Esophagus (tissue), 2 donors: ENCODE data around the gene FIGNL2. TPM values are rescaled to one million over a fixed set of nuclear protein-coding genes. Genes with fewer than 3 reads are reported as not detected.
A peak's percentile ranks its signal among the peaks of the same experiment; 100 is the strongest.

Source experiments
- H3K27ac ChIP-seq, 2 donors: one replicate each; pipeline ENCODE4 v1.5.1; 2013; ENCODE audit warnings: low read depth in 2 of 2, mild to moderate bottlenecking in 2 of 2, inconsistent platforms in 1 of 2, low read length in 1 of 2, moderate library complexity in 1 of 2
- H3K27me3 ChIP-seq, 2 donors: one replicate each; pipeline ENCODE4 v1.6.1; 2013; ENCODE audit warnings: low read length in 2 of 2, control low read depth in 1 of 2, mild to moderate bottlenecking in 1 of 2; ENCODE audit not compliant: insufficient read depth in 2 of 2, control insufficient read depth in 1 of 2
- H3K36me3 ChIP-seq, 2 donors: one replicate each; pipeline ENCODE4 v1.6.1; 2013; ENCODE audit warnings: low read length in 1 of 2; ENCODE audit not compliant: control insufficient read depth in 2 of 2, insufficient read depth in 2 of 2
- H3K4me1 ChIP-seq, 2 donors: one replicate each; pipeline ENCODE4 v1.6.1; 2013; ENCODE audit warnings: low read length in 1 of 2; ENCODE audit not compliant: control insufficient read depth in 2 of 2, insufficient read depth in 2 of 2
- H3K4me3 ChIP-seq, 2 donors: one replicate each; pipeline ENCODE4 v1.5.1; 2013; ENCODE audit warnings: low read length in 2 of 2, mild to moderate bottlenecking in 2 of 2, low read depth in 1 of 2, moderate library complexity in 1 of 2
- H3K9me3 ChIP-seq, 2 donors: one replicate each; pipeline ENCODE4 v1.6.1; 2013; ENCODE audit warnings: mild to moderate bottlenecking in 2 of 2, low read depth in 1 of 2, low read length in 1 of 2, moderate library complexity in 1 of 2; ENCODE audit not compliant: control insufficient read depth in 2 of 2, insufficient read depth in 1 of 2
- WGBS, 2 donors: extraction: QIAGEN DNeasy Blood & Tissue Kit; methylation state at CpG; one replicate each; pipeline ENCODE4 v1.1.7; 2013; 5-methylcytosine and 5-hydroxymethylcytosine counted together
- polyA plus RNA-seq, 2 donors: library from polyadenylated mRNA; stranded (reverse); fragments of 200-250 nt; gene quantifications; one replicate each; pipeline ENCODE4 v1.2.3, GENCODE V29; 2013
- donor health status: healthy with polysubstance abuse.
- donor health status: Bipolar disorder and iron deficiency.

The FIGNL2 gene
- polyA plus RNA-seq, 2 donors = 0.06 to 0.08 TPM

GRCh38 chr12:51863933-51864832, 15.7 kb upstream of the FIGNL2 start:
- H3K9me3 ChIP-seq = peaks cover 0 to 2% of the 10 kb centered on the region in 2 donors
- peaks cover 0 to 4% of the 10 kb centered on the region in 2 donors for H3K4me1 ChIP-seq
- 12 to 13% methylated on average over 52 to 53 of the region's 53 CpGs for WGBS, 2 donors
- peak overlapping the region in 1 of 2 donors; percentile 19 for H3K4me3 ChIP-seq
- H3K36me3 ChIP-seq = no peaks in the 10 kb centered on the region
- peaks cover 0 to 4% of the 10 kb centered on the region in 2 donors for H3K27me3 ChIP-seq
- no peak overlapping the region for H3K27ac ChIP-seq

- H3K27ac ChIP-seq = no peak overlapping the region
- no peaks in the 10 kb centered on the region for H3K9me3 ChIP-seq
- WGBS, 2 donors = 32% methylated on average over 16 to 17 of the region's 17 CpGs
- no peak overlapping the region for H3K4me3 ChIP-seq
- no peaks in the 10 kb centered on the region for H3K27me3 ChIP-seq
- H3K36me3 ChIP-seq = no peaks in the 10 kb centered on the region
- no peaks in the 10 kb centered on the region for H3K4me1 ChIP-seq
These were observed 14.9 kb upstream of the FIGNL2 start for GRCh38 chr12:51863363-51863932.

GRCh38 chr12:51862947-51863346, 14.4 kb upstream of the FIGNL2 start:
- 81 to 83% methylated on average over 4 of the region's 4 CpGs for WGBS, 2 donors
- no peaks in the 10 kb centered on the region for H3K9me3 ChIP-seq
- no peak overlapping the region for H3K27ac ChIP-seq
- no peaks in the 10 kb centered on the region for H3K36me3 ChIP-seq
- H3K27me3 ChIP-seq = no peaks in the 10 kb centered on the region
- no peak overlapping the region for H3K4me3 ChIP-seq
- H3K4me1 ChIP-seq = no peaks in the 10 kb centered on the region

- Histone ChIP-seq H3K4me3 (no peak overlapping the region), H3K9me3 (no peaks in the 10 kb centered on the region), H3K27ac (no peak overlapping the region), H3K4me1 (no peaks in the 10 kb centered on the region), H3K36me3 (no peaks in the 10 kb centered on the region), H3K27me3 (no peaks in the 10 kb centered on the region)
- WGBS, 2 donors = 87 to 91% methylated on average over 3 of the region's 3 CpGs
These were observed 12.5 kb upstream of the FIGNL2 start for GRCh38 chr12:51860986-51861385.

- WGBS, 2 donors = 20 to 23% methylated on average over 21 of the region's 21 CpGs
- no peaks in the 10 kb centered on the region for H3K9me3 ChIP-seq
- H3K4me1 ChIP-seq = peaks cover 0 to 3% of the 10 kb centered on the region in 2 donors
- H3K27me3 ChIP-seq = peaks cover 0 to 3% of the 10 kb centered on the region in 2 donors
- no peak overlapping the region for H3K4me3 ChIP-seq
- H3K36me3 ChIP-seq = no peaks in the 10 kb centered on the region
- H3K27ac ChIP-seq = no peak overlapping the region
These were observed 7.3 kb upstream of the FIGNL2 start for GRCh38 chr12:51855586-51856428.

- Histone ChIP-seq H3K9me3 (no peaks in the 10 kb centered on the region), H3K27ac (no peak overlapping the region), H3K36me3 (no peaks in the 10 kb centered on the region), H3K4me1 (peaks cover 0 to 5% of the 10 kb centered on the region in 2 donors), H3K27me3 (peaks cover 3% of the 10 kb centered on the region in 2 donors), H3K4me3 (no peak overlapping the region)
- 79 to 87% methylated on average over 5 of the region's 5 CpGs for WGBS, 2 donors
These were observed 4.1 kb upstream of the FIGNL2 start for GRCh38 chr12:51852404-51853137.

GRCh38 chr12:51851413-51852124, 3.1 kb upstream of the FIGNL2 start:
- H3K36me3 ChIP-seq = no peaks in the 10 kb centered on the region
- H3K9me3 ChIP-seq = no peaks in the 10 kb centered on the region
- 51 to 53% methylated on average over 8 of the region's 8 CpGs for WGBS, 2 donors
- peaks cover 3 to 6% of the 10 kb centered on the region in 2 donors for H3K27me3 ChIP-seq
- no peak overlapping the region for H3K4me3 ChIP-seq
- H3K4me1 ChIP-seq = peaks cover 3 to 7% of the 10 kb centered on the region in 2 donors
- H3K27ac ChIP-seq = no peak overlapping the region

GRCh38 chr12:51850965-51851299, 2.4 kb upstream of the FIGNL2 start:
- H3K4me3 ChIP-seq = no peak overlapping the region
- 89 to 95% methylated on average over 4 of the region's 4 CpGs for WGBS, 2 donors
- H3K27ac ChIP-seq = peak overlapping the region in 1 of 2 donors; percentile 11
- peaks cover 3 to 12% of the 10 kb centered on the region in 2 donors for H3K27me3 ChIP-seq
- H3K9me3 ChIP-seq = no peaks in the 10 kb centered on the region
- peaks cover 6 to 7% of the 10 kb centered on the region in 2 donors for H3K4me1 ChIP-seq
- H3K36me3 ChIP-seq = no peaks in the 10 kb centered on the region
